GM19324 (cell line): ENCODE results near the gene TXLNG.

Experiments used
- ATAC-seq: cut with Tn5 transposase; IDR thresholded peaks from one replicate; pipeline ENCODE4 v1.9.1; 2021; ENCODE audit warnings: mild to moderate bottlenecking, moderate library complexity; ENCODE audit not compliant: unreplicated experiment, low FRiP score

Gene TXLNG

GRCh38 chrX:16870095-16870861 is 84.0 kb downstream of the TXLNG start, which contains the start of gene RBBP7:
RBBP7 (minus strand) TSS chrX:16870362; CDS start chrX:16870053, 309 bp downstream.
- peak; percentile 92 for ATAC-seq

- ATAC-seq, result no peak
These were observed 84.9 kb downstream of the TXLNG start for GRCh38 chrX:16870862-16871815.

GRCh38 chrX:16873106-16873505 is 86.8 kb downstream of the TXLNG start:
- ATAC-seq, result no peak

GRCh38 chrX:16874458-16875095 is 88.3 kb downstream of the TXLNG start:
- no peak for ATAC-seq

GRCh38 chrX:16876696-16877095 is 90.4 kb downstream of the TXLNG start:
- no peak for ATAC-seq

- ATAC-seq, result no peak
These were observed 95.9 kb downstream of the TXLNG start for GRCh38 chrX:16882169-16882568.

- ATAC-seq, result no peak
These were observed 96.6 kb downstream of the TXLNG start for GRCh38 chrX:16882702-16883486.

GRCh38 chrX:16883487-16883804 is 97.2 kb downstream of the TXLNG start:
- ATAC-seq, result no peak

GRCh38 chrX:16885628-16886027 is 99.4 kb downstream of the TXLNG start:
- ATAC-seq, result no peak

- no peak for ATAC-seq
These were observed 106.5 kb downstream of the TXLNG start for GRCh38 chrX:16892504-16893362.
